Activated CD8-positive, alpha-beta memory T cell treated with anti-CD3 and anti-CD28 coated beads for 1 hour (primary cell): Measurements from ENCODE around the gene TRIM46.
"Not testable (repeated sequence)": the region's sequence is repeated elsewhere in the genome, so short reads cannot be mapped to it uniquely, and the experiment has no call there.

Source experiments
- DNase-seq, 2 donors: peaks; one replicate each; pipeline ENCODE4 v3.0.0-alpha.2; 2020; ENCODE audit warnings: low read depth in 1 of 2; ENCODE audit errors: extremely low read depth in 1 of 2

Gene TRIM46

DNA sequence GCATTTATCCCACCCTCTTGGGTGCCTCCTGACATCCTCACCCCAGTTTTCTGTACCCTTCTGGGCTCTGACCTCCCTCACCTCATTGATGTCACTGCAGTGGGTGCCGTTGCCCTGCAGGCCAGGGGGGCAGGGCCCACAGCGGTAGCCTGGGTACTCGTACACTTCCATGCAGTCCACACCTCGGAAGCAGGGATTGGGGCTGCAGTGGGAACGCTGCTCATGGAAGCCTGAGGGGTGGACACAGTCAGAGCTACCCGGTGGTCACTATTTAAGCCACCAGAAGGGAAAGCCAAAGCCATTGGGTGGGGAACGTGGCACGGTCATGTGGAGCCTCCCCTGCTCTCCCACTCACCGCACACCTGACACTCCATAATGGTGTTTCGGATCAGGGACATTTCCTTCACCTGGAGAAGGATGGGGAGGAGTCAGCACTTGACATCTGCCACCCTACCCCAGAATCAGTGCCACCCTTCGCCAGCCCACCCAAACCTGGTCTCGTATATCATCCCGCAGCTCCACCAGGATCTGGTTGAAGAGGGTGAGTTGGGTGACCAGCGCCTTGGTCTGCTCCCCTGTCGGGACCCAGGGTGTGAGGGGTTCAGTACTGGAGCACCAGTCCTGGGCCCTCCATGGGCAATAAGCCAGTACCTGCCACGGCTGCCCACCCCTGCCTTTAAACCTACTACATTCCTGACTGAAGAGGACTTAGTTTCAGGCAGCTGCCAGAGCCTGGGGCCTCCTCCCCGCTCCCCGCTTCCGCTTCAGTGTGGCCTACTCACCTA is 29.3 kb downstream of the TRIM46 start:
- DNase-seq: no peak

DNA sequence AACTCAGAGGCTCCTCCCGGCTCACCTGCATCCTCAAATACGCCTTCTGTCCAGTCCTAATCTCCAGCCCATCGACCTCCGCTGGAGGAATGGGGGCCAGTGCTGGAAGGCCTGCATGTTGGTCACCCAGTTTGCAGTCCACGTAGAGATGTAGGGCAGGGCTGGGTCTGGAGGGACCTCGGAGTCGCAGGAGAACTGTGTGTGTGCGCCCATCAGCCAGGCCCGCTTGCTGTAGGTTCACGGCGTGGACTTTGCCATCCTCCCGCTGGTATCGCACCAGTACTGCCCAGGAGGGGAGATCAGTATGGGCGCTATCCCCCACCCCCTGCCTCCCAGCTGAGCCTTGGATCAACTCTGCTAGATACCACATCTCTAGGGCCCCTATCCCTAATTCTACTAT is 31.4 kb downstream of the TRIM46 start:
- no peak for DNase-seq

DNA sequence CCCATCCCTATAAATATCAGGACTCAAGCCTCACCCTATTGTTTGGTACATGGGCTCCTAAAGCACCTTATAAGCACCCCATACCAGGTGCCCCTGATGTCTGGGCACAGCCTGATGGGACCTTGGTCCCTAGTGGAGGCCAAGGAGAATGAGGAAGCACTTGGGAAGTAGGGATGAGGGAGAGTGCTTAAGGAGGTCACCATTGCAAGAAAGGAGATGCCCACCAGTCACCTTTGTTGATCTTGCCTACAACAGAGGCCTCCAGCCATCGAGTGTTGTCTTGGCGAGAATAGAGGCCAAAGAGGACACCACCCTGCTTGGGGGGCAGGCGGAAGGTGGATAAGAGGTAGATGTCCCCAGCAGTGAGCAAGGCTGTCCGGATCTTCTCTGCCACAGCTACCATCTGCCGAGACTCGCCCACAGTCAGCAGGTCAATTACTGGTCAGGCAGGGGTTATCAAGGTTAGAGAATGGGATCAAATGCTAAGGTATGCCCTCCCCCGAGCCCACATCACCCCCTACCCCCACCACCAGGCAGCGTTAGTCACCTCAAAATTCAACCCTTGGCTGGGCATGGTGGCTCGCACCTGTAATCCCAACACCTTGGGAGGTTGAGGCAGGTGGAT is 32.4 kb downstream of the TRIM46 start:
- no peak for DNase-seq

DNA sequence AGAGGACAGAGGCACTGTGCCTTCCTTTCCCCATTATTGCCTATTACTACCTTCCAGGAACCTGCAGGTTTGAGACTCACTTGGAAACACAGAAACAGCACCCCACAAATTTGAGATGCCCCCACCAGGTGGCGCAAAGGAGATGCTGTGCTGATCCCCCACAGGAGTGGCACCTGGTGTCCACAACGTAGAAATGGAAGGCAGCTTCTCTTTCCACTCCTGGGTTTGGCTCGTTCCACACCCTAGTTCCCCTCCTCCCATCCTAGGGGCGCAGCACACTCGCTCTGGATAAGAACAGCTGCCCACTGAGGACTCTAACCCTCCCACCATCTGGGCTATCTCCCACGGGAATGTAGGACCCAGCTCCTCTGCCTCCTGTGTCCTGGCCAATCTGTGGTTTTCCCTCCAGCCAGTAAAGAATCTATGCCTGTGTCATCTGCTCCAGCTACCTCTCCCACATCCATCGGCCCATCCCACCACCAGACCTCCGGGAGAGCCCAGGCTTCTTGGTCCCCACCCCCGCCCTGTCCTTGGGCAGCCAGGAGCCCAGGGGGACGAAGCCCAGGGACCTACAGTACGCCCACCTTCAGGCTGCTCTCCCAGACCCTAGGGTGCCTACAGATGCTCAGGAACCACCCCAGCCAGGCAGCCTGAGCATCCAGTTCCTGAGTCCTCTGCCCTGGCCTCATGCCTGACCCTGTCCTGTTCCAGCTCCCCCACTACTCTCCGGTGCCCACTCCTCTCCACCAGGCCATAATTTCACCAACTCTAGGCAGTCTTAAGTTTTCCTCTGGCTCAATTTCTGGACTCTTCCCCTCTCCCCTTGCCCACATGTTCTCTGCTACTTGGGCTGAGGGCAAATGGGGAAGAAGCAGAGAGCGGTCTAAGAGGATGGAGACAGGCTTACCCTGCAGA is 33.5 kb downstream of the TRIM46 start:
- DNase-seq: peak; percentile 84 to 87

DNA sequence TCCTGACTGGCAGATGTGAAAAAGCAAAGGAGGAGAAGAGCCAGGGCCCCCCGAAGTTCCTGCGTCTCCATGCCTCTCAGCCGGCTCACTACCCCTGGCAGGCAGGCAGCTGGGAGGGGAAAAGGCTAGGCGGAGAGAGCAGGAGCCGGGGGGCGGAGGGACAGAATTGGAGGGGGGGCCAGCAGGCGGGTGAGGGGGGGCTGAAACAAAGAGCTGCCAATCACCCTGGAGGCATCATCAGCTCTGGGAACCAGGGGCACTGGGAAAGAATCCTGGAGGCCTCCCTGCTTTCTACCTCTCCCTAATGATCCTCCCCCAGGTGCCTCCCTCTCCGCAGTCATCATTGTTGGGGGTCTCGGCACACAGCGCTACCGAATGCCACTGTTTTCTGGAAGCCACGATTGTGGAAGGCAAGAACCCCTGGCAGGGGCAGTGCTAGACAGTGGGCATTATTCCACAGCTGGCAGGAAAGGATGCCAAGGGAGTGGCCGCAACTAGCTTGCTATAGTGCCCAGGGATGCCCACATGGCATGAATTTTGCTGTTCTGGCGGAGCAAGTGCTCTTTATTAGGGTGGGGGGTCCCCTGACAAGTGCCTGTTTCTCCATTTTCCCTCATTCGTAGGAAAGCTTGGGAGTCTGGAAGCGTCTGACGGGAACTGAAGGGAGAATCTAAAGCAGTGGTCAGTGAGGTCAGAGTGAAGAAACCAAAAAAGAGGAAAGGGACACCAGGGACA is 34.3 kb downstream of the TRIM46 start, which contains the start of gene THBS3:
TSS of gene THBS3 (minus strand) at position 92 of the 735 bp plus-strand sequence. CDS start at position 71, 21 bp downstream.
- DNase-seq: no peak

DNA sequence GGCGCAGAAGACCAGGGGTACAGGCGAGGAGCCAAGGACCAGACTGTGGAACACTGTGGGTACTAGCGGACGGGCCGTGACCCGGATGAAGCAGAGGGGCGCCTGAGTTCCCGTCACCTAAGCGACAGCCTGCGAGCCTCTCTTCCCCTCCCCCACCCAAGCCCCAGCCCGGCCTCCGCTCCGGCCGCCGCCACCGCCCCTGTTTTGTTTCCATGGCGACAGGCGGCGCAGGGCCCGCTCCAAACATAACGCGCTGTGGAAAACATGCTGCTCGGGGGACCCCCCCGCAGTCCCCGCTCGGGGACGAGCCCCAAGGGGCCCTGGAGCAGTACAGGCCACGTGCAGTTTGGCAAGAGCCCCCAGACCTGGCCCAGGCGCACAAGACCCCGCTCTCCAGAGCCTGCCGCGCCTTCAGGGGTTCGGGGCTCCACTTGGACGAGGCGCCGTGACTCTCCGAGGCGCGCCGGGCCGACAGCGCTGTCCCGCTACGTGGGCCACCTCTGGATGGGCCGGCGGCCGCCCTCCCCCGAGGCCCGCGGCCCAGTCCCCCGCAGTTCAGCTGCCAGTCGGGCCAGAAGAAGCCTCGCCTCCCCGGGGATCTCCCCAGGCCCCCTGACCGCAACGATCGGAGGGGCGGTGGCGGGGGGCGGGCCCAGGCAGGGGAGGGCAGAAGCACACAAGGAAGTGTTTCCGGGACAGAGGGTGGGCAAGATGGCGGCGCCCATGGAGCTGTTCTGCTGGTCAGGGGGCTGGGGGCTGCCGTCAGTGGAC is 35.1 kb downstream of the TRIM46 start, which contains the start of gene MTX1:
TSS of gene MTX1 (plus strand) at position 155 of the 771 bp plus-strand sequence. CDS start at position 265, 110 bp downstream.
- peak; percentile 76 to 81 for DNase-seq

DNA sequence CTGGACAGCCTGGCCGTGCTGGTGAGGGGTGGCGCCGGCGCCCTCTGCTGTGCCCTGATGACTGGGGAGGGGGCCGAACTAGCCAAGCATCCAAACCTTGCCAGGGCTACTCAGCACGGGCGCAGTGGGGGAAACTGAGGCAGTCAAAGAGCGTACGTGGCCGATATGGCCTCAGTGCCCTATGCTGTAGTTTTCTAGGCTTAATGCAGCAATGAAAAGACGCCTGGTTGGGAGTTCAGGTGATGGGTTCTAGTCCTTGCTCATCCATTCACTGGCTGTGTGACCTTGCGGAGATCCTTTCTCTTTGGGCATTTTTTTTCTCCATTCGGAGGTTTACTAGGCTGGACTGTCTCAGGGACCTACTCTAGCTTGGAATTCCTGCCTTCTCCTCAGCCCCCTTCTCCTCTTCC is 35.7 kb downstream of the TRIM46 start:
- no peak for DNase-seq

DNA sequence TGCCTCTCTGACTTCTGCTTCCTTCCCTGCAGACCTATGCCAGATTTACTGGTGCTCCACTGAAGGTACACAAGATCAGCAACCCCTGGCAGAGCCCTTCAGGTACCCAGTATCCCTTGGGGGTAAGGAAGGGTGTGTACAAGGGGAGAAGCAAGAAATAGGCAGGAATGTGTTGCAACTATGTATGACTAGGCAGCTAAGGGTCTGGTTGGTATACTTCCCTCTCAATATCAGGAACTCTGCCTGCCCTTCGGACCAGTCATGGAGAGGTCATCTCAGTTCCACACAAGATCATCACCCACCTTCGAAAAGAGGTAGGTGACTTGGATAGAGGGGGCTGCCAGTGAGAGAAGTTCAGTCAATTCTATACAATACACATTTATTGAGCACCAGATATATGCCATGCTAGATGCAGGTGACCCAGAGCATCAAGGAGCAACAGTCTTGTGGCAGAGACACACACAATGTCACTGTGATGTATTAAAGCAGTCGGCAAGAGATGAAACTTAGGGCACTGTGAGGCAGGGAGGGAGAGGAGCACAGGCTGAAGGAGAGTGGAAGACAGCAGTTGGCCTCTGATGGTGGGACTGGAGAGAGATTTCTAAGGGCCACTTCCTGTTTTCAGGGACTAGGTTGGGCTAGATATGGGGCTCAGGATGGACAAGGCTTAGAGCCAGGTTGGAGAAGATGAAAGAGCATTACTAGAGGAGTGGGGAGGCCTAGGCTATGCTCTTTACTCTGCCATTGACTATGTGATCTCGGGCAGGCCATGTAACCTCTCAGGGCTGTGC is 36.9 kb downstream of the TRIM46 start:
- no peak for DNase-seq

DNA sequence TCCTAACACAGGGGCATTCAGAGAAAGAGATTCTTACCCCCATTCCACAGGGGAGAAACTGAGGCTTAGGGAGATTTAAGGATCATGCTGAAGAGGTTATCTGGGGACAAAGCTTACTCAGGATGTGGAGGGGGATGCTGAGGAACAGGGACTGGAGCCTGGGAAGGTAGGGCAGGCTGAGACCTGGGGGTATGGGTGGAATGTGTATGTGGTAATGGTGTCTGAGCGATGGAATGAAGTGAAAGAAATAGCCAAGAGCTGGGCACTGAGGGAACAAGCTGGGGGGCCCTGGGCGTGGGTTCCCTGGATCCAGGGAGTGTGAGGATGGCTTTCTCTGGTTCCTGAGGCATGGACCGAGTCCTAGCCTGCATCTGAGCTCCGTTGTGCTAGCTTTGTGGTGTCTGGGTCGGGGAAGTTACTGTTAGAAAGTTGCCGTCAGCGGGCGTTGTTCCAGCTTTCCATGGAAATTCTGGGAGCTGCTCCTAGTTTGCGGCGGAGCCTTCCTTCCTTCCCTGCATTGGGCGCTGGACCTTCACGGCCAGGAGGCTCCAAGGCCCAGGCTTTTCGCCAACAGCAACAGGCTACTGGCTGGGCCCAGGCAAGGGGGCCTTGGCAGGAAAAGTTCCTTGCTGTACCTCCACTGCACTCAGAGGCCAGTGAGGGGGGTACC is 37.9 kb downstream of the TRIM46 start:
- DNase-seq: not testable (repeated sequence)

DNA sequence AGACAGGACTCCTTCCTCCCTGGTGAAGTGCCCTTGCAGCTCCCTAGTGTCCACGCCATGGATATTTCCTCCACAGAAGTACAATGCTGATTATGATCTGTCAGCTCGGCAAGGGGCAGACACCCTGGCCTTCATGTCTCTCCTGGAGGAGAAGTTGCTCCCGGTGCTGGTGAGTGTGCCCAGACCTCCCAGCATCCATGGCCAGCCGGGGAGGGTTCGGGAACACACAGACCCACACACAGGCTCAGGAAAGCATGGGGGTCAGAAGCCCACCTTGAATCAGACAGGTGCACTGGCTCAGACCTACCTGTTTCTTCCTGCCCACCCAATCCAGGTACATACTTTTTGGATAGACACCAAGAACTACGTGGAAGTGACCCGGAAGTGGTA is 38.4 kb downstream of the TRIM46 start:
- DNase-seq: not testable (repeated sequence)

DNA sequence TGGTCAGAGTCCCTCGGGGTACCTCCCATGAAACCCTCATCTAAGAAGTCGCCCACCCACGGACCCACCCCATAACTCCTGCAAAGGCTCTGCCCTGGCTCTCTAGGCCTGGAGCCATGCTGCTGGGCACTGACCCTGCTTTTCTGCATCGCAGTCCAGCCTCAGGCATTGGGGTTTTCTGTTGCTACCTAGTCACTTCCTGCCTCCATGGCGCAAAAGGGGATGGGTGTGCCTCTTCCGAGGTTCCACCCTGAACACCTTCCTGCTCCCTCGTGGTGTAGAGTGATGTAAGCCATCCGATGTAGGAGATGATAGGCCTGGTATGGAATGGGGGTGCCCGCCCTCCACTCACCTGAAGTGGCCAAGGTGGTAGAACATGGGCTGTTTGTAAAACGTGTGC is 41.1 kb downstream of the TRIM46 start:
- DNase-seq: not testable (repeated sequence)

DNA sequence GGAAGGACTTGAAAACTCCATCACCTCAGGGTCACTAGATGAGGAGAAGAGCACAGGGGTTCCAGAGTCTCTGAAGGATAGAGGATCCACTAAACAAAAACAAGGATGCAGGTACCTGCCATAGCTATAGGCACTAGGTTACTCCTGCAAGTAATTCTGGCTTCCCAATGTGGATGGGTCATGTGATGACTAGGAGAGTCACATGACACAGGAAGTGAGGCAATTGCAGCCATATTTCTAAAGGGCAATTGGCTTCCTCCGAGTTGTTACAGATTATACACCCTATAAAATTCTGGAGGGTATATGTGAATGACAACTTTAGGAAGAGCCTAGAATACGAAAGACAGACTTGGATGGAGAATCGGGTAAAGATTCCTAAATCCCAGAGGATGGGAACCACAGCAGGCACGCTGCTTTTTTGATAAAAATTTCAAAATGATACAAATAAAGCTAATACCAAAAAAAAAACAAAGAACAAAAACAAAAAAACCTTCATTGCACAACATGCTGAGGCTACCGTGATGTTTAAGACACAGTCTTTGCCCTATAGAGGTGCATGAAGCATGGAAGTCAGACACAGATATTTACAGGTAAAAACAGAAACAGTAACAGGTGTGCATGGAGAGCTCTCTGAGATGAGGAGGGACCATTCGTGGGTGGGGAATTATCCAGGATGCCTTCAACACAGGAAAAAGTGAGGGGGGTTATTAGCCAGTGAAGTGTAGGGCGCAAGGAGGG is 45.4 kb downstream of the TRIM46 start:
- DNase-seq: no peak

DNA sequence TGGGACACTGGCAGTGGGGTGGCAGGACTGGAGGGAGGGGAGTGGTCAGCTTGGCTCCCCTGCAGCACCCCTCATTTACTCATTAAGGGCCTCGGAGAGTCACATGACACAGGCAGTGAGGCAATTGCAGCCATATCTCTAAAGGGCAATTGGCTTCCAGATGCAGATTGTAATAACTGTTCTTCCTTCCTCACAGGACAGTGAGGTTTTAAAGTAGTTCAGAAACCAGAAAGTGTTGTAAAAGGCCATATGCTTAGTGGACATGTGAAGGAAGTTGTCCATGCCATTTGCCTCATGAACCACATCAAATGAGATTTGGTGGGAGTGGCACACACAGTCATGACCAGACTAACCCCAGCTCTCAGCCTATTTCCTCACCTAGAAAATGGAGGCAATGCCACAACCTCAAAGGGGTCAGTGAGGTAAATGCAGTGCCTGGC is 46.0 kb downstream of the TRIM46 start:
- no peak for DNase-seq

DNA sequence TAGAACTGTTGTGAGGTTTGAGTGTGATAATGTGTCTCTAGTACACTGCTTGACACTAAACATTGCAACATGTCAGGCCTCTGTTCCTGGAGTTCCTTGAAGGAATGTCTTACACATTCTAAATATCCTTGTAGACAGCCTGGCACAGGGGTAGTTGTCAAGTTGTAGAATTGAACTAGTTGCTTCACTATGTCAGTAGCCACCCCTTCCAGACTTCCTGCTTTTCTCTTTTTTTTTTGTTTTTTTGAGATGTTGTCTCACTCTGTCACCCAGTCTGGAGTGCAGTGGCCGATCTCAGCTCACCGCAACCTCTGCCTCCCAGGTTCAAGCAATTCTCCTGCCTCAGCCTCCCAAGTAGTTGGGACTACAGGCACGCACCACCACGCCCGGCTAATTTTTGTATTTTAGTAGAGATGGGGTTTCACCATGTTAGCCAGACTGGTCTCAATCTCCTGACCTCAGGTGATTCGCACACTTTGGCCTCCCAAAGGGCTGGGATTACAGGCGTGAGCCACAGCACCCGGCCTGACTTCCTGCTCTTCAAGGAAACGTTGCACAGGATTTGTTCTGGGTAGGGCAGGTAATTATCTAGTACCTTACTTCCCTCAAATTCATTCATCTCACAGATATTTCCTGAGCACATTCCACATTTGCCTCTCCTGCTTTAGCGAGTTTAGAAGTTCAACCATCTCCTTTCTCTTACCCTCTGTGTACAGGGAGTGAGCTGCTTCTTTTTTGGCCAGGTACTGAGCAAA is 46.7 kb downstream of the TRIM46 start:
- DNase-seq: not testable (repeated sequence)

DNA sequence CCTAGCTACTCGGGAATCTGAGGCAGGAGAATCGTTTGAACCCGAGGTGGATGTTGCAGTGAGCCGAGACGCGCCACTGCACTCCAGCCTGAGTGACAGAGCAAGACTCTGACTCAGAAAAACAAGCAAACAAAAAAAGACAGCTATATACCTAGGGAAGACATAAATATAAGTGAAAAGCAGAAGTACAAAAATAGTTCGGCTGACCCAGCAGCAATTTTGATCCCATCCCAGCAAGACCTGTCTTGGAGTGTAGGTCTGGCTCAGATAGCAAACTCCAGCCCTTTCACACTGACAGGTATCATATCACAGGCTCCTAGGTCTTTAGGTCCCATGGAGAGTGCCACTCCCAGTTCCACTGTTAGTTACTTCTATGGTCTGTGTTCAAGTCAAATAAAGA is 49.4 kb downstream of the TRIM46 start:
- no peak for DNase-seq

DNA sequence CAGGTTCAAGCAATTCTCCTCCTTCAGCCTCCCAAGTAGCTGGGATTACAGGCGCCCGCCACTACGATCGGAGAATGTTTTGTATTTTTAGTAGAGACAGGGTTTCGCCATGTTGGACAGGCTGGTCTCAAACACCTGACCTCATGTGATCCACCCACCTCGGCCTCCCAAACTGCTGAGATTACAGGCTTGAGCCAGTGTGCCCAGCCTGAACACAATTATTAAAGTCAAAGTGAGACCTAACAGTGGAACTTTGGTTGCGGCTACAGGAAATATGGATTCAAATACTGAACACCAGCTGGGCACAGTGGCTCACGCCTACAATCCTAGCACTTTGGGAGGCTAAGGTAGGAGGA is 51.7 kb downstream of the TRIM46 start:
- not testable (repeated sequence) for DNase-seq
